ENCODE results near the gene BCAS2.

Gene BCAS2

GRCh38 chr1:114554577-114554976 lies 26.8 kb downstream of the BCAS2 start:
- DNase-seq: no peak

DNA sequence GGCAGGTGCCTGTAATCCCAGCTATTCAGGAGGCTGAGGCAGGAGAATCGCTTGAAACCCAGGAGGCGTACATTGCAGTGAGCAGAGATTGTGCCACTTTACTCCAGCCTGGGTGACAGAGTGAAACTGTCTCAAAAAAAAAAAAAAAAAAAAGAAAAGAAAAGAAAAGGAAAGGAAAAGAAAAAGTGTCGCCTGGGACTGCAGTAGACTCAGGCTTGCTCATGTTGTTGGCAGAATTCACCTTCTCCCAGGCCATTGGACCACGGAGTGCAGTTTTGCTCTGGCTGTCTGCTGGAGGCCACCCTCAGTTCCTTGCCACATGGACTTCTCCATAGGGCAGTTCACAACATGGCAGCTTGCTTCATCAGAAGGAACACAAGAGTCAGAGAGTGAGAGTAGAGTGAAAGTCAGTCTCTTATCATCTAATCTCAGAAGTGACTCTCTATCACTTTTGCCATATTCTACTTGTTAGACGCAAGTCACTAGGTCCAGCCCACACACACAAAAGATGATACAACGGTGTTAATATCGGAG lies 29.2 kb downstream of the BCAS2 start:
- no peak for DNase-seq

- no peak for DNase-seq
Measured at GRCh38 chr1:114551400-114551799, 30.0 kb downstream of the BCAS2 start.

DNA sequence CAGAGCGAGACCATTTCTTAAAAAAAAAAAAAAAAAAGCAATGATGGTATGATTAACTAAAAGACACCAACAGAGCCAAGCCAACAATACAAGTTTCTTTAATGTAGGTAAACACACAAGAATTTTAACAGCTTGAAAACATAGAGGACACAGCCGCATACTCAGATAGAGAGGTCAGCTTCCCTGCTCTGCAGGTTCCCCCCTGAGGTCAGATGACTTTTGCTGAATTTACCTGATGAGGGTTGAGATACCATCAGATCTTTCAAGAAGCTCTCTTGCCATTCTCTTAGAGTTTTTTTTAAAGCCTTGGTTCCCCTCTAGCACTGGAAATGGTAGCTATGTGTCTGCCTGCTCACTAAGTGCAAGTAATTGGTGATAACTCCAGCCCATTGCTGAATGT lies 31.1 kb downstream of the BCAS2 start:
- DNase-seq: no peak

DNA sequence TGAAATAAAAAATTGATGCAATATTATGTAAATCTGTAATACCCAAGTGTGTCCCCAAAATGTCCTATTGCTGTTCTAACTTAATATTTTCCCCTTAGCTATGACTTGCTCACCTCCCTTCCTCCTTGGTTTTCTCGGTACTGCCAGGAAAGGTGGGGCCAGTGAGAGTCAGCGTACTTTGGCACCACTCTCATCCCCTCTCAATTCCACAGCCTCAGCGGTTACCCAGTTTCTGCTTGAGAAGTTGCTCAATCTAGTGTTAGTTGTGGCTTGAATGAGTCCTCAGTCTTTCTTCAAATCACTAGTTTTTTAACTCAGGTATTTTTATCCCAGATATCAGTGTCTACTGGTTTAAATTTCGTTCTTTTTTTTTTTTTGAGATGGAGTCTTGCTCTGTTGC lies 32.3 kb downstream of the BCAS2 start:
- no peak for DNase-seq

DNA sequence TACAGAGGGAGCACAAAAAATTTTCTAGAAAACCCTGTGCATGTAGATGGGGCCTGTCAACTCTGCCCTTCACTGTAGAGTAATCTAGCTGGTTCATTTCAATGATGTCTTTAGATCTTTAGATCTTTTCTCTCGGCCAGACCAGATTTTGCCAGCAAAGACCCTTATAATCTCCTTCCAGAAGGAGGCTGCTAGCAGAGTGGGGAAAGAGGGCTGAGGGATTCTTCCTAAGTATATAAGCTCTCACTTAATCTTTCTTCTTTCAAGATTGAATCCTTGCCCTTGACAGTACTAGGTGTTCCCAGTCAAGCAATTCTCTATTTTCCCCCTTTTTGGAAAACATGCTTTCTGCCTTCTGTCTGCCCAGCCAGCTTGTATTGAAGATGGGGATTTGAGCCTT lies 34.3 kb downstream of the BCAS2 start:
- no peak for DNase-seq

- no peak for DNase-seq
Measured at GRCh38 chr1:114545796-114546195, 35.6 kb downstream of the BCAS2 start.

GRCh38 chr1:114545315-114545714 lies 36.1 kb downstream of the BCAS2 start:
- no peak for DNase-seq

- DNase-seq: no peak
Measured at GRCh38 chr1:114540821-114541220, 40.6 kb downstream of the BCAS2 start.

GRCh38 chr1:114540272-114540671 lies 41.1 kb downstream of the BCAS2 start:
- DNase-seq: no peak

GRCh38 chr1:114536043-114536442 lies 45.4 kb downstream of the BCAS2 start:
- DNase-seq: no peak

DNA sequence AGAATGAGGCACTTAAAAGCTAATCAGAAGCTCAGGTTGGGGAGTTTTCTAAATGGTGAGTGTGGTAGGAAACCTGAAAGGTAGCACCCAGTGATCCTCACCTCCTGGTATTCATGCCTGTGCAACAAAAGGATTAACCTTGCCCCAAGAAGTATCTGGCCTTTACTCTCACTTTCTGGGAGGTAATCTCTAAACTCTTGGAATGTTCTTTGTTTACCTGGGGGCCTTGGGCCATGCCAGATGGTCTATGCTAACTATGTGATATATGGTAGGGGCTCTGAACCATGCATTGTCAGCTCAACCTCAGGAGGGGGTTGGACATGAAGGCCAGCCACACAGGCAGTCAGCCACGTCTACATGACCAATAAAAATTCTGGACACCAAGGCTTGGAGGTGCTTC lies 46.0 kb downstream of the BCAS2 start:
- DNase-seq: no peak

GRCh38 chr1:114531094-114531493 lies 50.3 kb downstream of the BCAS2 start:
- no peak for DNase-seq

GRCh38 chr1:114530224-114530623 lies 51.2 kb downstream of the BCAS2 start:
- DNase-seq: no peak

DNA sequence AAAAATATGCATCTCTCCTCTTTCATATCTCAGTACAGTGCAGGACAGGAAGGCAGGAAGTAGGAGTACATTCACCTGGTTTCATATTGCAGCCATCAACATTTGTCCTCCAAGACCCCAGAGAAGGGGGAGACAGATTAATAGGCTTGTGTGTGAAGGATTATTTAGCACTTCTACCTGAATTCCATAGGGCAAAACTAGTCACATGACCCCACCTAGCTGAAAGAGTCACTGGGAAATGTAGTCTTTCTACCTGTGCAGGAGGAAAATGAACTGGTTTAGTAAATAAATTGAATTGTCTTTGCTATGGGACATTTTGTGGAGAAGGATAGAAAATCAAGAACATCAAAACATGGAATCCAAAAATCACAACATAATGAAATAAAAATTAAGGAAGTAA lies 56.5 kb downstream of the BCAS2 start:
- DNase-seq: no peak

DNA sequence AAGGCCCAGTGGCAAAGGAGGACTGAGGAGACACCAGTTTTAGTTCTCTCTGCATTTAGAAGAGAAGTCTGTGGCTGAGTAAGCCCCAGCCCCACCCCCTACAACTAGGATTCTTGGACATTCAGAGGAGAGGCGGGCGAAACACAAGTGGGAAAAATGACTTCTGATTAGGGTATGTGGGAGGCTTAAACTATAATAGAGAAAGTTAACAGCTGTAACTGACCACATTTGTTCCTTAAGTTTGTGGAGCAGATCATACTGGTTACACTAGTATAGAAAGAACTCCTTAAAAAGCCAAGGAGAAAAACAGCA lies 59.2 kb downstream of the BCAS2 start:
- no peak for DNase-seq

DNA sequence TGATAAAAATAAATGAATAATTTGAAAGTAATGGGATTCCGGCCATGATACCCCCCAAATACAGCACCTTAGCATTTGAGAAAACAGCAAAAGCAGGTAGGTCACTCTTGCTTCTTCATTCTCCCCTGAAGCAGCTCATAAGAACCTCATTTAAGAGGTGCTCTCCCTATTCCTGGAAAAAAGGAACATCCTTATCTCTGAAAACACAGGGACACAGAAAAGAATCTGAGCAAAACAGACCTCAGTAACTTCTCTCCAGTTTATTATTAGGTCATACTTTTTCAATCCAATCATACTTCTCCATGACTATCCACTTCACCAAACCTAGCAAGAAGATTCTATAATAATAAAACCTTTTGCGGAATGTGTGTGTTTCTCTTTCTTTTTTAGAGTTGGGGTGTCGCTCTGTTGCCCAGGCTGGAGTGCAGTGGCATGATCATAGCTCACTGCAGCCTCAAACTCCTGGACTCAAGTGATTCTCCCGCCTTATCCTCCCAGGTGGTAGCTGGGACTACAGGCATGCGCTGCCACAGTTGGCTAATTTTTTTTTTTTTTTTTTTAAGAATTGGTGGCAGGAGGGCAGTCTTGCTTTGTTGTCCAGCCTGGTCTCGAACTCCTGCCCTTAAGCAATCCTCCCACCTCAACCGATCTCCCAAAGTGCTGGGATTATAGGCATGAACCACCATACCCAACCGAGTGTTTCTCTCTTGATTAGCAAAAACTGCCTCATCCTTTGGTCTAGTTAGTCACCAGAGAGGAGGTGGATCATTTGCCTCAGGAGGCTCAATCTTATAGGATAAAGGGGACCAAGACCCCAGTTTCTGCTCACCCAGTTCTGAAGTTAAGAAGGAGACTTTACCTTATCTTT lies 59.8 kb downstream of the BCAS2 start:
- no peak for DNase-seq
